ENCODE data around the gene ACP4. TPM values are rescaled to one million over a fixed set of nuclear protein-coding genes. Genes with fewer than 3 reads are reported as not detected.

Gene ACP4
- total RNA-seq, 1 experiment from 2014 or later, result not detected

DNA sequence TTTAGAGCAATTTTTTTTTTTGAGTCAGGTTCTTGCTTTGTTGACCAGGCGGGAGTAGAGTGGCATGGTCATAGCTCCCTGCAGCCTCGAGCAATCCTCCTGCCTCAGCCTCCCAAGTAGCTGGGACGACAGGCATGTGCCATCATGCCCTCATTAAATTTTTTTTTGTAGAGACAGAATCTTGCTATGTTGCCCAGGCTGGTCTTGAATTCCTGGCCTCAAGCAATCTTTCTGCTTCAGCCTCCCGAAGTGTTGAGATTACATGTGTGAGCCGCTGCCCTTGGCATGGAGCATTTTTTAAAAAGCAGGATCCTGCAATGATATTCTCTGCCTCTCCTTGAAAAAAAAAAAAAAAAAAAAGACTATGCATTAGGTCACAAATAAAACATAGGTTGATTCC is 14.1 kb upstream of the ACP4 start:
- intact Hi-C loops (cut with micrococcal nuclease), result no loop called here
- no peak for DNase-seq (ENCODE audit: unreplicated experiment)
- Mint-ChIP-seq H3K4me1 (ENCODE audit: insufficient read depth, unreplicated experiment) (peaks cover 6% of the 10 kb centered on the region), H3K9me3 (ENCODE audit: unreplicated experiment) (no peaks in the 10 kb centered on the region), H3K36me3 (ENCODE audit: insufficient read depth, unreplicated experiment) (no peaks in the 10 kb centered on the region), H3K4me3 (ENCODE audit: unreplicated experiment) (no peak overlapping the region), H3K27ac (ENCODE audit: low read depth, unreplicated experiment) (no peak overlapping the region), H3K27me3 (ENCODE audit: insufficient read depth, unreplicated experiment) (peaks cover 38% of the 10 kb centered on the region)
- CTCF ChIA-PET, result no interaction called here
- TF ChIP-seq, protein P1, sequence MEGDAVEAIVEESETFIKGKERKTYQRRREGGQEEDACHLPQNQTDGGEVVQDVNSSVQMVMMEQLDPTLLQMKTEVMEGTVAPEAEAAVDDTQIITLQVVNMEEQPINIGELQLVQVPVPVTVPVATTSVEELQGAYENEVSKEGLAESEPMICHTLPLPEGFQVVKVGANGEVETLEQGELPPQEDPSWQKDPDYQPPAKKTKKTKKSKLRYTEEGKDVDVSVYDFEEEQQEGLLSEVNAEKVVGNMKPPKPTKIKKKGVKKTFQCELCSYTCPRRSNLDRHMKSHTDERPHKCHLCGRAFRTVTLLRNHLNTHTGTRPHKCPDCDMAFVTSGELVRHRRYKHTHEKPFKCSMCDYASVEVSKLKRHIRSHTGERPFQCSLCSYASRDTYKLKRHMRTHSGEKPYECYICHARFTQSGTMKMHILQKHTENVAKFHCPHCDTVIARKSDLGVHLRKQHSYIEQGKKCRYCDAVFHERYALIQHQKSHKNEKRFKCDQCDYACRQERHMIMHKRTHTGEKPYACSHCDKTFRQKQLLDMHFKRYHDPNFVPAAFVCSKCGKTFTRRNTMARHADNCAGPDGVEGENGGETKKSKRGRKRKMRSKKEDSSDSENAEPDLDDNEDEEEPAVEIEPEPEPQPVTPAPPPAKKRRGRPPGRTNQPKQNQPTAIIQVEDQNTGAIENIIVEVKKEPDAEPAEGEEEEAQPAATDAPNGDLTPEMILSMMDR (IDR thresholded peaks at IDR 0.05; ENCODE audit: unreplicated experiment), result no peak
- no TSS peak for BruUV-seq (replicated peaks)
- POLR2A ChIA-PET, result no interaction called here

DNA sequence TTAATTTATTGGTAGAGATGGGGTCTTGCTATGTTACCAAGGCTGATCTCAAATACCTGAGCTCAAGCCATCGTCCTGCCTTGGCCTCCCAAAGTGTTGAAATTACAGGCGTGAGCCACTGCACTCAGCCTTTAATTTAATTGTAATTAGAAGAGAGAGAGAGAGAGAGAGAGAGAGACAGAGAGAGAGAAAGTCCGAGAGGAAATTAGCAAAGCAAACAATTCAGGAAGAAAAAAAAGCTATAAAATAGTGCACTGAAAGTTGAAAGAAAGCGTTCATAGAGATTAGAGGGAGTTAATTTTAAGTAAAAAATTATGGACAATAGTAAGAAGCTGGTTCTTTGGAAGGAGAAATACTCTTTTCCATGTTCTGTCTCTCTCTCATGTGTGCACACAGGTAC is 13.0 kb upstream of the ACP4 start:
- BruUV-seq (replicated peaks), result no TSS peak
- intact Hi-C loops (cut with micrococcal nuclease), result no loop called here
- H3K9me3 Mint-ChIP-seq (ENCODE audit: unreplicated experiment), result no peaks in the 10 kb centered on the region
- no peak for DNase-seq (ENCODE audit: unreplicated experiment)
- no peaks in the 10 kb centered on the region for H3K36me3 Mint-ChIP-seq (ENCODE audit: insufficient read depth, unreplicated experiment)
- TF ChIP-seq, protein P1 (IDR thresholded peaks at IDR 0.05; ENCODE audit: unreplicated experiment), result no peak
- H3K27ac Mint-ChIP-seq (ENCODE audit: low read depth, unreplicated experiment), result no peak overlapping the region
- CTCF ChIA-PET, result interaction anchor here (0.7 to 1.3 kb wide), 4 partner anchors 10 to 561 kb away, joined by 3 to 4 read pairs (median 4); no protein-coding TSS in a partner anchor
- H3K4me1 Mint-ChIP-seq (ENCODE audit: insufficient read depth, unreplicated experiment), result peaks cover 6% of the 10 kb centered on the region
- no peak overlapping the region for H3K4me3 Mint-ChIP-seq (ENCODE audit: unreplicated experiment)
- peaks cover 42% of the 10 kb centered on the region for H3K27me3 Mint-ChIP-seq (ENCODE audit: insufficient read depth, unreplicated experiment)
- POLR2A ChIA-PET, result no interaction called here

DNA sequence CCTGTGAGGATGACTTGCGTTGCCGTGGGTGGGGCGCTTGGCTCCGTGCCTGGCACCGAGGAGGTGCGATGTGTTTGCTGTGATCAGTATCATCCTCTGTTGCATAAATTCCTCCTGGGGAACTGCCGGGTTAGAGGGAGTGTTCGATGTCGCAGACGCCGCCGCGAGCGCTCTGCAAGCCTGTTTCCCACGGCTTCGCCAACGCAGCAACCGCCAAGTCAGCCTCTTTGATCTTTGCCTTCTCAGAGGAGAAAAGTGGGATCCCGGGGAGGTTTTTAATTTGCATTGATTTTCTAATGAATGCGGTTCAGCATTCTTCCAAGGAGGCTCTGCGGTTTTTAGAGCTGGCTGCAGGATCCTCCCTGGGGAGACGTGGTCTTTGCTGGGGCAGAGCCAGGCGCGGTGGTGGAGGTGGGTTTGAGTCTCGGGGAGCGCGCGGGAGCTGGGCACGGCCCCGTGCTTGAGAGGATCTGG is 12.3 kb upstream of the ACP4 start:
- peaks cover 48% of the 10 kb centered on the region for H3K27me3 Mint-ChIP-seq (ENCODE audit: insufficient read depth, unreplicated experiment)
- H3K9me3 Mint-ChIP-seq (ENCODE audit: unreplicated experiment), result no peaks in the 10 kb centered on the region
- no TSS peak for BruUV-seq (replicated peaks)
- no peak for DNase-seq (ENCODE audit: unreplicated experiment)
- H3K4me3 Mint-ChIP-seq (ENCODE audit: unreplicated experiment), result no peak overlapping the region
- ChIA-PET CTCF (interaction anchor here (0.5 to 1.3 kb wide), 4 partner anchors 144 to 820 kb away, joined by 3 to 5 read pairs (median 4); no protein-coding TSS in a partner anchor), POLR2A (no interaction called here)
- H3K36me3 Mint-ChIP-seq (ENCODE audit: insufficient read depth, unreplicated experiment), result no peaks in the 10 kb centered on the region
- intact Hi-C loops (cut with micrococcal nuclease), result no loop called here
- TF ChIP-seq, protein P1 (IDR thresholded peaks at IDR 0.05; ENCODE audit: unreplicated experiment), result no peak
- peaks cover 6% of the 10 kb centered on the region for H3K4me1 Mint-ChIP-seq (ENCODE audit: insufficient read depth, unreplicated experiment)
- H3K27ac Mint-ChIP-seq (ENCODE audit: low read depth, unreplicated experiment), result no peak overlapping the region

DNA sequence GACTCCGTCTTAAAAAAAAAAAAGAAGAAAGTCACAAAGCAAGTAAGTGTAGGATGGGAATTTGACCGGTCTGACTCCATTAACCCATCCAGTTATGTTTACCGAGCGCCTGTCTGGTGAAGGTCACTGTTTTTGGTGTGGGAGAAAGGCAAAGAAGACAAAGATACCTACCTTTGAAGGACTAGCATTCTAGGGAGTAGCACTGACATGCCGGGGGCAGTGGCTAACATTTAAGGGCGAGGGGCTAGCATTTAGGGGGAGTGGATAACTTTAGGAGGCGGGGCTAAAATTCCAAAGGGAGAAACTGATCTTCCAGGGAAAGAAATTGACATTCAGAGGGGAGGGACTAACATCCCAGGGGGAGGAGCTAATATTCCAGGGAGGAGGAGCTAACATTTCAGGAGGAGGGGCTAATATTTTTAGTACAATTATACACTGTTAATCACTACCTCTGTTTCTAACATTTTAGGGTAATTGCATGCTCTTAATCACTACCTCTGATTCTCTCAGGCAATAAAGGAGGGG is 11.2 kb upstream of the ACP4 start:
- no peak overlapping the region for H3K4me3 Mint-ChIP-seq (ENCODE audit: unreplicated experiment)
- ChIA-PET POLR2A (interaction anchor here (1.5 kb wide), 1 partner anchor 395 kb away, joined by 4 read pairs; the partner anchor contains the start of gene POLD1), CTCF (interaction anchor here (0.9 to 3.1 kb wide), 7 partner anchors 109 to 422 kb away, joined by 3 to 11 read pairs (median 5); no protein-coding TSS in a partner anchor)
- no peaks in the 10 kb centered on the region for H3K36me3 Mint-ChIP-seq (ENCODE audit: insufficient read depth, unreplicated experiment)
- TF ChIP-seq, protein P1 (IDR thresholded peaks at IDR 0.05; ENCODE audit: unreplicated experiment), result no peak
- no peaks in the 10 kb centered on the region for H3K9me3 Mint-ChIP-seq (ENCODE audit: unreplicated experiment)
- H3K4me1 Mint-ChIP-seq (ENCODE audit: insufficient read depth, unreplicated experiment), result peaks cover 6% of the 10 kb centered on the region
- no peak for DNase-seq (ENCODE audit: unreplicated experiment)
- peaks cover 50% of the 10 kb centered on the region for H3K27me3 Mint-ChIP-seq (ENCODE audit: insufficient read depth, unreplicated experiment)
- BruUV-seq (replicated peaks), result no TSS peak
- H3K27ac Mint-ChIP-seq (ENCODE audit: low read depth, unreplicated experiment), result no peak overlapping the region
- intact Hi-C loops (cut with micrococcal nuclease), result no loop called here

Measured in MCF 10A (cell line).